OCI-LY7 (cell line): Measurements from ENCODE around the gene CELF4. TPM values are rescaled to one million over a fixed set of nuclear protein-coding genes. Genes with fewer than 3 reads are reported as not detected.

Experiments
- BruUV-seq: library from RNA; stranded (reverse); fragments of 400-500 nt; replicated peaks from 2 replicates; lab custom pipeline; 2021; lab: Mats Ljungman, UMichigan
- CTCF ChIA-PET: fragments of 300-600 bp; sonication (Branson Sonifier 250); formaldehyde crosslinking; loops from one replicate; lab custom pipeline; 2022; ENCODE audit warnings: antibody characterized with exemption; ENCODE audit not compliant: unreplicated experiment; lab: Charles Lee
- POLR2A ChIA-PET: fragments of 300-600 bp; sonication (Branson Sonifier 250); formaldehyde crosslinking; loops from one replicate; lab custom pipeline; 2022; ENCODE audit warnings: antibody characterized with exemption; lab: Charles Lee
- DNase-seq: peaks from one replicate; pipeline ENCODE4 v3.0.0-alpha.2; 2015; ENCODE audit warnings: low spot score
- H2AFZ ChIP-seq: fragments of 200-600 bp; sonication (generic), shearing (Covaris generic); 2 replicates; pipeline ENCODE4 v1.6.1; 2014; ENCODE audit warnings: mild to moderate bottlenecking, antibody characterized with exemption, low read length, moderate library complexity
- H3K27ac ChIP-seq: fragments of 200-600 bp; sonication (generic); 2 replicates; pipeline ENCODE4 v1.5.1; 2014; ENCODE audit warnings: mixed run types, low read depth, mild to moderate bottlenecking, moderate library complexity, low read length, inconsistent platforms; ENCODE audit not compliant: poor library complexity, severe bottlenecking
- H3K36me3 ChIP-seq: fragments of 200-600 bp; sonication (generic); 2 replicates; pipeline ENCODE4 v1.6.1; 2014; ENCODE audit warnings: mild to moderate bottlenecking, antibody characterized with exemption, low read length, moderate library complexity, mixed read lengths; ENCODE audit not compliant: insufficient read depth
- H3K4me1 ChIP-seq: fragments of 200-600 bp; sonication (generic); 2 replicates; pipeline ENCODE4 v1.5.1; 2014; ENCODE audit warnings: mild to moderate bottlenecking, low read length; ENCODE audit not compliant: insufficient read depth, poor library complexity, severe bottlenecking
- H3K4me2 ChIP-seq: fragments of 200-600 bp; sonication (generic); 2 replicates; pipeline ENCODE4 v1.6.1; 2014; ENCODE audit warnings: mild to moderate bottlenecking, low read length
- H3K4me3 ChIP-seq: fragments of 200-600 bp; sonication (generic); 2 replicates; pipeline ENCODE4 v1.5.1; 2014; ENCODE audit warnings: mild to moderate bottlenecking, low read depth, low read length; ENCODE audit not compliant: poor library complexity, severe bottlenecking
- H3K79me2 ChIP-seq: fragments of 200-600 bp; sonication (generic); 2 replicates; pipeline ENCODE4 v1.6.1; 2016; ENCODE audit warnings: low read depth, mild to moderate bottlenecking, low read length, moderate library complexity, mixed read lengths; ENCODE audit not compliant: insufficient read depth
- H3K9me2 ChIP-seq: fragments of 200-600 bp; sonication (generic); 2 replicates; pipeline ENCODE4 v1.6.1; 2016; ENCODE audit warnings: mild to moderate bottlenecking, low read length, mixed read lengths; ENCODE audit not compliant: insufficient read depth
- H3K9me3 ChIP-seq: fragments of 200-600 bp; sonication (generic); 2 replicates; pipeline ENCODE4 v1.6.1; 2014; ENCODE audit warnings: mild to moderate bottlenecking, mixed run types, low read length, mixed read lengths
- H4K20me1 ChIP-seq: fragments of 200-600 bp; sonication (generic); 2 replicates; pipeline ENCODE4 v1.6.1; 2014; ENCODE audit warnings: mild to moderate bottlenecking, antibody characterized with exemption, low read length, moderate library complexity, mixed read lengths; ENCODE audit not compliant: insufficient read depth
- CTCF ChIP-seq: fragments of 200-600 bp; sonication (generic); conservative IDR thresholded peaks from 2 replicates; pipeline ENCODE4 v1.5.1; 2014; ENCODE audit warnings: mild to moderate bottlenecking, antibody characterized with exemption, low read length, moderate library complexity, mixed read lengths
- EZH2phosphoT487 ChIP-seq: fragments of 200-600 bp; sonication (generic); IDR thresholded peaks from 2 replicates; pipeline ENCODE4 v1.6.1; 2018; ENCODE audit warnings: low read depth, borderline replicate concordance, mild to moderate bottlenecking, mixed run types, antibody characterized with exemption, low read length, moderate library complexity, mixed read lengths
- intact Hi-C: fragments of 100-400 bp; cut with micrococcal nuclease; formaldehyde crosslinking; loops from one replicate; pipeline ENCODE4 v1.10.0; 2022; ENCODE audit not compliant: unreplicated experiment
- total RNA-seq, 2 experiments: library from RNA; depleted of rRNA in 1 of 2; stranded (reverse); fragments of >200 nt in 1 of 2; shearing (Covaris generic) in 1 of 2; gene quantifications; 2 replicates each; pipeline ENCODE4 v1.2.3, GENCODE V29; 2014 to 2022

The CELF4 gene
- total RNA-seq, 2 experiments from 2014 or later, result not detected

DNA sequence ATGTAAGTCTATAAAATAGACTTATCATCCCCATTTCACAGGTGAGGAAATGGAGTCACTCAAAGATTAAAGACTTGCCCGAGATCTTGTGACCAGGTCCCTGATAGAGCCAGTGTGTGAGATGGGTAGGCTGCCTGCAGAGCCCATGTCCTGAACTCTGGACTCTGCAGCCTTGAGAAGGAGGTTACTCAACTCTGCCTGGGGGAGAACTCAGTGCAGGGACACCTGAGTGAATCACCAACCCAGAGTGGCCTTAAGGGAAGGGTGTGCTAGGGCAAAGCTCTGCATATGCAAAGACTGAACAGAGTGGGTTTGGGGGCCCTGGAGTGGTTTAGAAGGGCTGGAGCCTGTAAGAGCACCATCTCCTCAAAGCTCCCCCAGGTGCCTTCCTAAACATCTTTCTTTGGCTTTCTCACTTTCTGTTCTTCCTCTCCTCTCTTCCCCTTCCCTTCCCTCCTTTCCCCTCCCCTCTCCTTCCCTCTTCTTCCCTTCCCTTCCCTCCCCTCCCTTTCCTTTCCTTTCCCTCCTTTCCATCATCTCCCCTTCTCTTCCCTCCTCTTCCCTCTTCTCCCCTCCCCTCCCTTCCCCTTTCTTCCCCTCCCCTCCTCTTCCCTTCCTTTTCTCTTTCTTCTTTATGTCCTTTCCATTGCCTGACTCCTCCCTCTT is 67.6 kb downstream of the CELF4 start:
- Histone ChIP-seq H4K20me1 (no peaks in the 10 kb centered on the region), H3K4me1 (no peaks in the 10 kb centered on the region), H3K36me3 (no peaks in the 10 kb centered on the region), H3K9me3 (no peaks in the 10 kb centered on the region), H3K9me2 (no peaks in the 10 kb centered on the region), H3K4me2 (no peak overlapping the region), H3K27ac (no peak overlapping the region), H2AFZ (no peak overlapping the region), H3K4me3 (no peak overlapping the region), H3K79me2 (no peaks in the 10 kb centered on the region)
- intact Hi-C loops, result no loop called here
- no peak for TF ChIP-seq CTCF
- no peak for TF ChIP-seq EZH2phosphoT487
- ChIA-PET POLR2A (no interaction called here), CTCF (no interaction called here)
- no TSS peak for BruUV-seq
- DNase-seq, result no peak

- CTCF ChIA-PET, result no interaction called here
- no peak for DNase-seq
- Histone ChIP-seq H3K9me3 (no peaks in the 10 kb centered on the region), H3K4me3 (no peak overlapping the region), H3K79me2 (no peaks in the 10 kb centered on the region), H4K20me1 (no peaks in the 10 kb centered on the region), H3K9me2 (no peaks in the 10 kb centered on the region), H3K36me3 (no peaks in the 10 kb centered on the region), H3K4me2 (no peak overlapping the region), H2AFZ (no peak overlapping the region), H3K27ac (no peak overlapping the region), H3K4me1 (no peaks in the 10 kb centered on the region)
- intact Hi-C loops, result no loop called here
- TF ChIP-seq EZH2phosphoT487, result no peak
- TF ChIP-seq CTCF, result no peak
- POLR2A ChIA-PET, result no interaction called here
- no TSS peak for BruUV-seq
Measured at GRCh38 chr18:37496568-37496967, 69.0 kb downstream of the CELF4 start.

DNA sequence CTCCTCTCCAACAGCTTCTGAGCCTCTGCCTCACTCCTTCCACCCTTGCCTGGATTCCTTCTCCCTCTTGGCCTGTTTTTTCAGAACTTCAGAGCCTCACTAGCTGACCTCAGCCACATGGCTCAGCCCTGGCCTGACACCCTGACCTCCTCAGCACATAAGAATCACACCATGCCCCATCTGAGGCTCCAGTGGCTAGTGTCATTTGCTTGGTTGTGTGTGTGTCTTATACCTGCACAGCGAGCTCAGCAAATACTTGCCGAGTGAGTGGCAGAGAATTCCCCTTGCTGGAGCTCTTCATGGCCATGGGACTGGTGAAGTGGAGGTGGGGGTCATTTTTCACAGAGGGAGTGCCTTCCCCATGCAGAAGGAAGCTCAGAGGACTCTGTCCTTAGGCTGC is 70.2 kb downstream of the CELF4 start:
- Histone ChIP-seq H2AFZ (no peak overlapping the region), H3K9me2 (no peaks in the 10 kb centered on the region), H3K36me3 (no peaks in the 10 kb centered on the region), H3K9me3 (no peaks in the 10 kb centered on the region), H3K27ac (no peak overlapping the region), H3K4me2 (no peak overlapping the region), H4K20me1 (no peaks in the 10 kb centered on the region), H3K4me1 (no peaks in the 10 kb centered on the region), H3K79me2 (no peaks in the 10 kb centered on the region), H3K4me3 (no peak overlapping the region)
- ChIA-PET CTCF (no interaction called here), POLR2A (no interaction called here)
- intact Hi-C loops, result no loop called here
- no TSS peak for BruUV-seq
- no peak for TF ChIP-seq EZH2phosphoT487
- no peak for TF ChIP-seq CTCF
- no peak for DNase-seq
